Type B pancreatic cell (in vitro differentiated cells): ENCODE data around the gene RIPK3. TPM values are rescaled to one million over a fixed set of nuclear protein-coding genes. Genes with fewer than 3 reads are reported as not detected.

Experiments
- DNase-seq: peaks from one replicate; pipeline ENCODE4 v3.0.0; 2021; ENCODE audit warnings: mixed read lengths; ENCODE audit not compliant: unreplicated experiment; ENCODE audit errors: extremely low spot score
- H3K27ac Mint-ChIP-seq: 2 replicates; pipeline ENCODE4 v1.8.0; 2021; ENCODE audit warnings: mild to moderate bottlenecking, mixed read lengths
- H3K27me3 Mint-ChIP-seq: 2 replicates; pipeline ENCODE4 v1.8.0; 2021; ENCODE audit warnings: mixed read lengths
- H3K36me3 Mint-ChIP-seq: 2 replicates; pipeline ENCODE4 v1.8.0; 2021; ENCODE audit warnings: mixed read lengths
- H3K4me1 Mint-ChIP-seq: one replicate; pipeline ENCODE4 v1.8.0; 2021; ENCODE audit warnings: mixed read lengths; ENCODE audit not compliant: unreplicated experiment
- H3K4me3 Mint-ChIP-seq: 2 replicates; pipeline ENCODE4 v1.8.0; 2021; ENCODE audit warnings: mild to moderate bottlenecking, mixed read lengths
- H3K9me3 Mint-ChIP-seq: 2 replicates; pipeline ENCODE4 v1.8.0; 2021; ENCODE audit warnings: mixed read lengths
- total RNA-seq: library from RNA; stranded (reverse); gene quantifications from 2 replicates; pipeline ENCODE4 v1.2.1, GENCODE V29; 2021; ENCODE audit warnings: low replicate concordance
- TF ChIP-seq, protein P1 (sequence below): fragments of 200-600 bp; sonication (generic); conservative IDR thresholded peaks from 2 replicates; pipeline ENCODE4 v1.5.0; 2021; ENCODE audit warnings: antibody characterized with exemption, mild to moderate bottlenecking

RIPK3 gene
- total RNA-seq, 1 donor from 2014 or later = 5.6 TPM

DNA sequence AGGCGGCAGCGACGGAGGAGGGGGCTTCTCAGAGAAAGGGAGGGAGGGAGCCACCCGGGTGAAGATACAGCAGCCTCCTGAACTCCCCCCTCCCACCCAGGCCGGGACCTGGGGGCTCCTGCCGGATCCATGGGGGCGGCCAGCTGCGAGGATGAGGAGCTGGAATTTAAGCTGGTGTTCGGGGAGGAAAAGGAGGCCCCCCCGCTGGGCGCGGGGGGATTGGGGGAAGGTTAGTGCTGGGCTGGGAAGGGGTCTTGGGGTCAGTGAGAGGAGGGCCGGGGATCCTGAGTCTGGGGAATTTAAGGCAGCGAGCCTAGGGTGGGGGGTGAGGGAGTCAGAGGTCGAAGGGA is 28.4 kb upstream of the RIPK3 start:
- H3K4me1 Mint-ChIP-seq = peaks cover 19% of the 10 kb centered on the region
- H3K4me3 Mint-ChIP-seq = peak overlapping the region; percentile 95
- peak; percentile 78 for DNase-seq
- H3K27ac Mint-ChIP-seq = peak overlapping the region; percentile 99
- no peaks in the 10 kb centered on the region for H3K27me3 Mint-ChIP-seq
- TF ChIP-seq, protein P1, sequence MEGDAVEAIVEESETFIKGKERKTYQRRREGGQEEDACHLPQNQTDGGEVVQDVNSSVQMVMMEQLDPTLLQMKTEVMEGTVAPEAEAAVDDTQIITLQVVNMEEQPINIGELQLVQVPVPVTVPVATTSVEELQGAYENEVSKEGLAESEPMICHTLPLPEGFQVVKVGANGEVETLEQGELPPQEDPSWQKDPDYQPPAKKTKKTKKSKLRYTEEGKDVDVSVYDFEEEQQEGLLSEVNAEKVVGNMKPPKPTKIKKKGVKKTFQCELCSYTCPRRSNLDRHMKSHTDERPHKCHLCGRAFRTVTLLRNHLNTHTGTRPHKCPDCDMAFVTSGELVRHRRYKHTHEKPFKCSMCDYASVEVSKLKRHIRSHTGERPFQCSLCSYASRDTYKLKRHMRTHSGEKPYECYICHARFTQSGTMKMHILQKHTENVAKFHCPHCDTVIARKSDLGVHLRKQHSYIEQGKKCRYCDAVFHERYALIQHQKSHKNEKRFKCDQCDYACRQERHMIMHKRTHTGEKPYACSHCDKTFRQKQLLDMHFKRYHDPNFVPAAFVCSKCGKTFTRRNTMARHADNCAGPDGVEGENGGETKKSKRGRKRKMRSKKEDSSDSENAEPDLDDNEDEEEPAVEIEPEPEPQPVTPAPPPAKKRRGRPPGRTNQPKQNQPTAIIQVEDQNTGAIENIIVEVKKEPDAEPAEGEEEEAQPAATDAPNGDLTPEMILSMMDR = no peak
- no peaks in the 10 kb centered on the region for H3K36me3 Mint-ChIP-seq
- no peaks in the 10 kb centered on the region for H3K9me3 Mint-ChIP-seq

DNA sequence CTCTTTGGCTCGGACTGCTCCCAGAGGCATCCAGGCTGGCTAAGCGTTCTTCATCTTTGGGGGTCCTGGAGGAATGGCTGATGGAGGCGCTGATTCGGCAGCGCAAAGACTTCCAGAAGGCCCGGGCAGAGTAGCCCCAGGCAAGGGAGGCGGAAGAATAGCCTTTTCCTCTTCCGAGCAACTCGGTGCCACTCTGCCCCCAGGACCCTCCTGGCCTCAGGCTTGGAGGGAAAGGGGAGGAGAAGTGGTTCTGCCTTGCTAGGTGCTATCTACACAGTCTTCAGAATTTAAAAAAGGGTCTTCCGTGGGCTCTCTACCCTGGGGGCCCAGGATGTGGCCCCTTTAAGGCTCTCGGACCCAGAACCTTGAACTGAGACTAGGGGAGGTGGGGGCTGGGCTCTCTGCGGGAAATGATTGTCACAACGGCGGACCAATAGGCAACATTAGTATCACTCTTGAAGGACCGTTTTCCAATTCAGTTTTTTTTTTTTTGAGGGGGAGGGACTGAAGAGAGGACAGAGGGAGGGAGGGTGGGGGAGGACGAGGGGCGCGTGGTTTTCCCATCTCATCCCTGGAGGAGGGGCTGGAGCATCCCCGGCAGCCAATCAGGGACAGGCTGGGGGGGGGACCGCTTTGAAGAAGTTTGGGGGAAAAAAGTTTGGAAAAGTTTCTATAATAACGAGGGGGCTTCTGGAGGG is 27.9 kb upstream of the RIPK3 start, which contains the start of gene NFATC4:
NFATC4 (plus strand) TSS at position 671 of the 698 bp plus-strand sequence. CDS start 157 bp downstream, outside the sequence.
- Mint-ChIP-seq H3K36me3 (no peaks in the 10 kb centered on the region), H3K4me1 (peaks cover 19% of the 10 kb centered on the region), H3K27me3 (no peaks in the 10 kb centered on the region), H3K4me3 (peak within 1 kb of the TSS; percentile 95), H3K9me3 (no peaks in the 10 kb centered on the region), H3K27ac (peak within 1 kb of the TSS; percentile 99)
- TF ChIP-seq, protein P1 = no peak
- DNase-seq = peak; percentile 80

DNA sequence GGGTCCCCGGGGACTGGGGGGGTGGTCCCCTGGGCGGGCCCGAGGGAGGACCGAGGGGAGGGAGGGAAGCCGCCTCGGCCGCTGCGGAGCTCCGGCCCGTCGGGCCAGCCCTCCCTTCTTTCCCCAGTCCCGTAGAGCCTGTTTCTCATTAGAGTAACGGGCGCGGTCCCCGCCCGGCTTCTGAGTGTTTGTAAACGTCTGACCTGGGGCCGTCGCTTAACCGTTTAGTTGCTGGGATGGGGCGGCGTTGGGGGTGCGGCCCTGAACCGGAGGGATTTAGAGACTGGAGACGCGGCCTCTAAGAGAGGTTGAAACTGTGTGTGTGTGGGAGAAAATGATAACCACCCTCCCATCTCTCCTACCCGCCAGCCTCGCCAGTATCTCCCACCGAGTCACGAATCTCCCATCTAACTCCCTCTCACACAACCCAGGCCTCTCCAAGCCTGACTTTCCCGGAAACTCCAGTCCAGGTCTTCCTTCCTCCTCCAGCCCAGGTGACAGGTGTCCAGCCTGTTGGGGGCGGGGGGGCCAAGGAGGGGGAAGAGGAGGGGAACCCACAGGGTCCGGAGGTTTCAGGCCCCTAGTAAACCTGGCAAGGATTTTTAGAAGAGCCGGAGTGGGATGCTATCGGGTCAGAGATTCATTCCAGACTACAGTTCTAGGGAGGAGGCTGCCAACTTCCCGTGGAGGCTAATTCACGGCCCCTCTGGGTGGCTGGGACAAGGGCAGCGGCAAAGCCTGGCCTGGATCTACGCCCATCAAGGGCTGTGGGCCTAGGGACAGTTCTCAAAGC is 27.1 kb upstream of the RIPK3 start:
- DNase-seq = peak; percentile 91
- Mint-ChIP-seq H3K27ac (peak overlapping the region; percentile 99), H3K4me3 (peak overlapping the region; percentile 95), H3K27me3 (peaks cover 3% of the 10 kb centered on the region), H3K9me3 (no peaks in the 10 kb centered on the region), H3K36me3 (no peaks in the 10 kb centered on the region), H3K4me1 (peaks cover 19% of the 10 kb centered on the region)
- TF ChIP-seq, protein P1 = no peak

DNA sequence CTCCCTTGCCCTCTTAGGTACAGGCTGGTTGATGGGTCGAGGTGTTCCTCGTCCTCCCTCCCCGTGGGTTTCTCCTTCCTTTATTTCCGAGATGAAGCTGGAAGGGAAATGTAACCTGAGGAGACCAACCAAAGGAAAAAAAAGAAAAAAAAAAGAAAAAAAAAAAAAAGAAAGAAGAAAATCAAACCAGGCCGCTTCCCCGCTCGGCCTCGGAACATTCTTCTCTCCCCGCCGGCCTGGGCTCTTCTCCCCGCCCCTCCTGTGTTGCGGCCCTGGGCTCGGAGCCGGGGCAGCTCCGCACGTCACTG is 26.6 kb upstream of the RIPK3 start:
- H3K4me3 Mint-ChIP-seq = peak overlapping the region; percentile 95
- peaks cover 19% of the 10 kb centered on the region for H3K4me1 Mint-ChIP-seq
- H3K27ac Mint-ChIP-seq = peak overlapping the region; percentile 99
- H3K9me3 Mint-ChIP-seq = no peaks in the 10 kb centered on the region
- H3K27me3 Mint-ChIP-seq = peaks cover 9% of the 10 kb centered on the region
- H3K36me3 Mint-ChIP-seq = no peaks in the 10 kb centered on the region
- no peak for DNase-seq
- TF ChIP-seq, protein P1 = no peak

DNA sequence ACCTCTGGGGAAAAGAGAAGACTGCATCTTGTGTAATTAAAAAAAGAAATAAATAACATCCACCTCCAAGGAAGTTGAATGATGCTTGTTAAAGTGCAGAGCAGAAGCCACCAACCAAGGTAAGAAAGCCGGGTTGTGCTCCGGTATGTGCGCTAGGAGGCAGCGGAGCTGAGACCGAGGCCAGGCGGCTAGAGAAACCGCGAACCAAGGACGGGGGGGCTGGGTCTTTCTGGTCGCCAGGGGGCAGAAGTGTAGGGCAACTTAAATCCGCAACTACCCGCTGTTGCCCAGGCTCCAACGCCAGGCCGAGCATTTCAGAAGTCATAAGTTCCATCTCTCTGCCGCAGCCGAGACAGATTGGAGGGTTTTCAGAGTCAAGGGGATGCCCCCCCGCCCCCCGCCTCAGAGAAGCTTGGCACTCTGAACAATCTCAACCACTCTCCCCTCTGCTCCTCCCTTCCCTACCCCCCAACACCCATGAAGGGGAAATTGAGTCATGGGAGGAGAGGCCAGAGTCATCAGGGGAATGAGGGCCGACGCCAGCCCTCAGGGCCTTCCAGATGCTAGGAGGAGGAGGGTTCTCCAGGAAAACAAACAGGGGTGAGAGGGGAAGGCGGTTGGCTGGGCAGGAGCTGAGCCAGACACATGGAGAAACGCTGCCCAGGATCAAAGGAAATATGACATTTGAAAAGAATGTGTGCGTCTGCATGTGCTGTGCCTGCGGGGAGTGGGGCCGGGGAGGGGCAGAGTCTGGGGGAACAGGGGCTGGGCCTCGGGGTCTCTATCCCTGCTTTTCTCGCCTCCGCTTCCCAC is 26.0 kb upstream of the RIPK3 start:
- Mint-ChIP-seq H3K27ac (peak overlapping the region; percentile 99), H3K4me3 (peak overlapping the region; percentile 95), H3K4me1 (peaks cover 15% of the 10 kb centered on the region), H3K36me3 (no peaks in the 10 kb centered on the region), H3K27me3 (peaks cover 10% of the 10 kb centered on the region), H3K9me3 (no peaks in the 10 kb centered on the region)
- TF ChIP-seq, protein P1 = peak; percentile 91
- peak; percentile 87 for DNase-seq
